AG10803 (cell line): ENCODE results near the gene HAL.
A peak's percentile ranks its signal among the peaks of the same experiment; 100 is the strongest.
"Not testable (repeated sequence)": the region's sequence is repeated elsewhere in the genome, so short reads cannot be mapped to it uniquely, and the experiment has no call there.

Experiments
- DNase-seq: peaks from one replicate; pipeline ENCODE4 v3.0.0; 2010; ENCODE audit warnings: low read depth
- H3K4me3 ChIP-seq: 2 replicates; pipeline ENCODE4 v1.5.1; 2011; ENCODE audit warnings: mild to moderate bottlenecking, low read length, control low read depth
- CTCF ChIP-seq: conservative IDR thresholded peaks from 2 replicates; pipeline ENCODE4 v1.5.1; 2011; ENCODE audit warnings: mild to moderate bottlenecking, low read length, control low read depth, inconsistent platforms

HAL gene

GRCh38 chr12:95976416-95976832 lies 19.7 kb downstream of the HAL start:
- no peak overlapping the region for H3K4me3 ChIP-seq
- TF ChIP-seq CTCF, result no peak
- DNase-seq, result peak; percentile 20

GRCh38 chr12:95975491-95975890 lies 20.7 kb downstream of the HAL start:
- no peak overlapping the region for H3K4me3 ChIP-seq
- no peak for DNase-seq
- no peak for TF ChIP-seq CTCF

- H3K4me3 ChIP-seq, result no peak overlapping the region
- DNase-seq, result no peak
- no peak for TF ChIP-seq CTCF
These were observed 21.8 kb downstream of the HAL start for GRCh38 chr12:95974358-95974757.

- H3K4me3 ChIP-seq, result no peak overlapping the region
- DNase-seq, result no peak
- no peak for TF ChIP-seq CTCF
These were observed 23.2 kb downstream of the HAL start for GRCh38 chr12:95972832-95973456.

- no peak for DNase-seq
These were observed 25.2 kb downstream of the HAL start for GRCh38 chr12:95970905-95971304.

GRCh38 chr12:95969116-95969515 lies 27.0 kb downstream of the HAL start:
- not testable (repeated sequence) for H3K4me3 ChIP-seq, DNase-seq

More at GRCh38 chr12:95970905-95971304, 25.2 kb downstream of the HAL start:
- no peak overlapping the region for H3K4me3 ChIP-seq
- no peak for TF ChIP-seq CTCF

GRCh38 chr12:95967301-95967700 lies 28.8 kb downstream of the HAL start:
- TF ChIP-seq CTCF, result no peak
- no peak for DNase-seq
- no peak overlapping the region for H3K4me3 ChIP-seq
